Measurements from ENCODE around the gene HYCC2. TPM values are rescaled to one million over a fixed set of nuclear protein-coding genes. Genes with fewer than 3 reads are reported as not detected.
"Not testable (repeated sequence)": the region's sequence is repeated elsewhere in the genome, so short reads cannot be mapped to it uniquely, and the experiment has no call there.

HYCC2 gene
- polyA plus RNA-seq, 1 donor from 2014 or later, result 20.4 TPM

GRCh38 chr2:201118121-201118960, 46.9 kb upstream of the HYCC2 start:
- Histone ChIP-seq H3K27me3 (ENCODE audit: insufficient read depth, low read depth, low read length) (peaks cover 10% of the 10 kb centered on the region), H3K79me2 (replicated peaks; ENCODE audit: insufficient read depth, low read length) (no peaks in the 10 kb centered on the region), H3K9me2 (ENCODE audit: insufficient read depth, low read length) (no peaks in the 10 kb centered on the region), H3K9me3 (ENCODE audit: low read length) (no peaks in the 10 kb centered on the region), H3K27ac (ENCODE audit: low read length) (no peak overlapping the region), H2AFZ (ENCODE audit: low read depth, low read length) (no peak overlapping the region), H3K4me3 (ENCODE audit: low read length) (no peak overlapping the region), H3K36me3 (ENCODE audit: insufficient read depth, low read length) (no peaks in the 10 kb centered on the region), H3K4me2 (ENCODE audit: low read length) (no peak overlapping the region), H4K20me1 (ENCODE audit: insufficient read depth) (no peaks in the 10 kb centered on the region), H3K9ac (ENCODE audit: low read length) (no peak overlapping the region), H3F3A (ENCODE audit: insufficient read depth, low read length, poor library complexity, severe bottlenecking) (no peaks in the 10 kb centered on the region)
- TF ChIP-seq POLR2AphosphoS5 (IDR thresholded peaks at IDR 0.05) (no peak), REST (IDR thresholded peaks at IDR 0.05; ENCODE audit: borderline replicate concordance) (no peak)

GRCh38 chr2:201117735-201118094, 46.2 kb upstream of the HYCC2 start:
- H2AFZ ChIP-seq (ENCODE audit: low read depth, low read length); H3K9me3 ChIP-seq (ENCODE audit: low read length); H3K27ac ChIP-seq (ENCODE audit: low read length); H3K9me2 ChIP-seq (ENCODE audit: insufficient read depth, low read length); H3K79me2 ChIP-seq (replicated peaks; ENCODE audit: insufficient read depth, low read length); H3K4me3 ChIP-seq (ENCODE audit: low read length); H3K36me3 ChIP-seq (ENCODE audit: insufficient read depth, low read length); H3K9ac ChIP-seq (ENCODE audit: low read length); H3F3A ChIP-seq (ENCODE audit: insufficient read depth, low read length, poor library complexity, severe bottlenecking); H3K27me3 ChIP-seq (ENCODE audit: insufficient read depth, low read depth, low read length); H3K4me2 ChIP-seq (ENCODE audit: low read length); H4K20me1 ChIP-seq (ENCODE audit: insufficient read depth): not testable (repeated sequence)

- Histone ChIP-seq H3K27me3 (ENCODE audit: insufficient read depth, low read depth, low read length) (peaks cover 10% of the 10 kb centered on the region), H3K79me2 (replicated peaks; ENCODE audit: insufficient read depth, low read length) (no peaks in the 10 kb centered on the region), H3K4me2 (ENCODE audit: low read length) (no peak overlapping the region), H3K36me3 (ENCODE audit: insufficient read depth, low read length) (no peaks in the 10 kb centered on the region), H3F3A (ENCODE audit: insufficient read depth, low read length, poor library complexity, severe bottlenecking) (no peaks in the 10 kb centered on the region), H3K4me3 (ENCODE audit: low read length) (peak overlapping the region; percentile 54), H3K9me3 (ENCODE audit: low read length) (no peaks in the 10 kb centered on the region), H4K20me1 (ENCODE audit: insufficient read depth) (no peaks in the 10 kb centered on the region), H3K9ac (ENCODE audit: low read length) (no peak overlapping the region), H3K27ac (ENCODE audit: low read length) (no peak overlapping the region), H3K9me2 (ENCODE audit: insufficient read depth, low read length) (no peaks in the 10 kb centered on the region), H2AFZ (ENCODE audit: low read depth, low read length) (no peak overlapping the region)
- TF ChIP-seq TAF1 (IDR thresholded peaks at IDR 0.05; ENCODE audit: low read depth) (no peak), CTCF (IDR thresholded peaks at IDR 0.05; ENCODE audit: poor library complexity, severe bottlenecking) (no peak), POLR2AphosphoS5 (IDR thresholded peaks at IDR 0.05) (no peak), REST (IDR thresholded peaks at IDR 0.05; ENCODE audit: borderline replicate concordance) (no peak), MXI1 (conservative IDR thresholded peaks at IDR 0.05; ENCODE audit: poor library complexity, severe bottlenecking) (no peak), SMC3 (conservative IDR thresholded peaks at IDR 0.05; ENCODE audit: poor library complexity) (no peak), RAD21 (conservative IDR thresholded peaks at IDR 0.05) (no peak), EZH2 (IDR thresholded peaks at IDR 0.05; ENCODE audit: borderline replicate concordance, insufficient read depth, low read length, poor library complexity, severe bottlenecking) (no peak)
These were observed 45.7 kb upstream of the HYCC2 start for GRCh38 chr2:201116959-201117734.
